Gastroesophageal sphincter (tissue), 4 donors: Measurements from ENCODE around the gene DEK. TPM values are rescaled to one million over a fixed set of nuclear protein-coding genes. Genes with fewer than 3 reads are reported as not detected.
"Not testable (repeated sequence)": the region's sequence is repeated elsewhere in the genome, so short reads cannot be mapped to it uniquely, and the experiment has no call there.

Source experiments
- ATAC-seq: fragments of 150-250 bp; one replicate; pipeline ENCODE4 v1.9.1; 2016; ENCODE audit warnings: mild to moderate bottlenecking, moderate library complexity
- H3K27ac ChIP-seq, 4 donors: fragments of 200-600 bp; sonication (generic) in 3 of 4; 1 replicate in 3 of 4; 2 replicates in 1 of 4; pipeline ENCODE4 v1.5.1; 2016 to 2019
- H3K27me3 ChIP-seq: fragments of 200-600 bp; sonication (generic); one replicate; pipeline ENCODE4 v1.5.1; 2019
- H3K36me3 ChIP-seq, 2 donors: fragments of 200-600 bp; sonication (generic); one replicate each; pipeline ENCODE4 v1.5.1; 2019; ENCODE audit warnings: control low read depth in 1 of 2
- H3K4me1 ChIP-seq, 3 donors: fragments of 200-600 bp; sonication (generic); 1 replicate in 2 of 3; 2 replicates in 1 of 3; pipeline ENCODE4 v1.5.1; 2016 to 2019; ENCODE audit warnings: control low read depth in 2 of 3
- H3K4me3 ChIP-seq, 2 donors: fragments of 200-600 bp; sonication (generic); one replicate each; pipeline ENCODE4 v1.5.1; 2019; ENCODE audit warnings: mild to moderate bottlenecking in 1 of 2, moderate library complexity in 1 of 2
- H3K9me3 ChIP-seq, 3 donors: fragments of 200-600 bp; sonication (generic); one replicate each; pipeline ENCODE4 v1.5.1; 2017 to 2019; ENCODE audit warnings: control low read depth in 2 of 3
- CTCF ChIP-seq, 4 experiments: fragments of 200-600 bp in 2 of 4; fragments of 450-650 bp in 2 of 4; sonication (generic) in 1 of 4; IDR thresholded peaks; one replicate each; pipeline ENCODE4 v1.5.1; 2017 to 2019; ENCODE audit warnings: antibody characterized with exemption in 4 of 4, mild to moderate bottlenecking in 2 of 4, moderate library complexity in 2 of 4
- EP300 ChIP-seq: sonication (generic); formaldehyde crosslinking; IDR thresholded peaks from one replicate; pipeline ENCODE4 v1.6.1; 2017; ENCODE audit warnings: antibody characterized with exemption, mild to moderate bottlenecking
- POLR2A ChIP-seq, 2 donors: fragments of 450-650 bp; IDR thresholded peaks; one replicate each; pipeline ENCODE4 v1.6.1; 2017; ENCODE audit warnings: antibody characterized with exemption in 2 of 2, mild to moderate bottlenecking in 2 of 2, moderate library complexity in 1 of 2
- POLR2AphosphoS5 ChIP-seq: sonication (generic); formaldehyde crosslinking; IDR thresholded peaks from one replicate; pipeline ENCODE4 v1.6.1; 2017; ENCODE audit warnings: antibody characterized with exemption
- WGBS, 2 donors: methylation state at CpG; one replicate each; pipeline ENCODE4 v1.1.5; 2018; ENCODE audit warnings: low coverage in 1 of 2; 5-methylcytosine and 5-hydroxymethylcytosine counted together
- total RNA-seq, 4 donors: library from RNA; depleted of rRNA; stranded (reverse); fragments of >200 nt; gene quantifications; one replicate each; pipeline ENCODE4 v1.1.0, GENCODE V29; 2016

Gene DEK
- total RNA-seq, 4 donors from 2014 or later, result 162 to 186 (median 177) TPM

GRCh38 chr6:18209539-18210197, 54.7 kb downstream of the DEK start:
- 55 to 73% methylated on average over 9 to 11 of the region's 12 CpGs for WGBS, 2 donors
- no peaks in the 10 kb centered on the region for H3K9me3 ChIP-seq
- no peak for TF ChIP-seq POLR2A (IDR thresholded peaks at IDR 0.05)
- TF ChIP-seq EP300, result no peak
- TF ChIP-seq POLR2AphosphoS5, result no peak
- peaks cover 0 to 15% (median 0%) of the 10 kb centered on the region in 3 donors for H3K4me1 ChIP-seq
- no peaks in the 10 kb centered on the region for H3K27me3 ChIP-seq
- H3K36me3 ChIP-seq, result peaks cover 0 to 33% of the 10 kb centered on the region in 2 donors
- H3K4me3 ChIP-seq, result no peak overlapping the region
- peak overlapping the region in 2 of 4 donors; percentile 13 to 26 for H3K27ac ChIP-seq
- ATAC-seq, result no peak

GRCh38 chr6:18208778-18209177, 55.6 kb downstream of the DEK start:
- Histone ChIP-seq H3K4me1 (peaks cover 0 to 15% (median 0%) of the 10 kb centered on the region in 3 donors), H3K36me3 (peaks cover 0 to 29% of the 10 kb centered on the region in 2 donors)
- not testable (repeated sequence) for H3K27me3 ChIP-seq, H3K9me3 ChIP-seq, H3K27ac ChIP-seq, ATAC-seq, H3K4me3 ChIP-seq
- 97 to 100% methylated on average over 1 to 9 of the region's 9 CpGs for WGBS, 2 donors

GRCh38 chr6:18207949-18208348, 56.4 kb downstream of the DEK start:
- Histone ChIP-seq H3K4me1 (peaks cover 0 to 15% (median 0%) of the 10 kb centered on the region in 3 donors), H3K4me3 (no peak overlapping the region), H3K9me3 (no peaks in the 10 kb centered on the region), H3K36me3 (peaks cover 0 to 33% of the 10 kb centered on the region in 2 donors), H3K27ac (peak overlapping the region in 2 of 4 donors; percentile 3 to 51), H3K27me3 (no peaks in the 10 kb centered on the region)
- no peak for ATAC-seq
- no peak for TF ChIP-seq POLR2A (IDR thresholded peaks at IDR 0.05)
- TF ChIP-seq CTCF (IDR thresholded peaks at IDR 0.05), result no peak
- TF ChIP-seq POLR2AphosphoS5, result no peak
- no peak for TF ChIP-seq EP300
- 28 to 35% methylated on average over 2 of the region's 2 CpGs for WGBS, 2 donors

GRCh38 chr6:18207438-18207837, 56.9 kb downstream of the DEK start:
- Histone ChIP-seq H3K4me1 (peaks cover 0 to 15% (median 0%) of the 10 kb centered on the region in 3 donors), H3K36me3 (peaks cover 0 to 35% of the 10 kb centered on the region in 2 donors), H3K9me3 (no peaks in the 10 kb centered on the region), H3K4me3 (no peak overlapping the region), H3K27me3 (no peaks in the 10 kb centered on the region), H3K27ac (peak overlapping the region in 2 of 4 donors; percentile 3 to 51)
- TF ChIP-seq EP300 (no peak), POLR2AphosphoS5 (no peak), CTCF (IDR thresholded peaks at IDR 0.05) (no peak), POLR2A (IDR thresholded peaks at IDR 0.05) (no peak)
- peak; percentile 61 for ATAC-seq
- 20 to 44% methylated on average over 1 to 4 of the region's 8 CpGs for WGBS, 2 donors

GRCh38 chr6:18206591-18206990, 57.7 kb downstream of the DEK start:
- no peak for ATAC-seq
- H3K27ac ChIP-seq, result peak overlapping the region in 1 of 4 donors; percentile 51
- H3K36me3 ChIP-seq, result peaks cover 0 to 43% of the 10 kb centered on the region in 2 donors
- H3K27me3 ChIP-seq, result no peaks in the 10 kb centered on the region
- WGBS, 2 donors, result 77 to 92% methylated on average over 3 to 5 of the region's 6 CpGs
- peaks cover 0 to 15% (median 0%) of the 10 kb centered on the region in 3 donors for H3K4me1 ChIP-seq
- TF ChIP-seq EP300 (no peak), CTCF (IDR thresholded peaks at IDR 0.05) (no peak)
- no peaks in the 10 kb centered on the region for H3K9me3 ChIP-seq
- H3K4me3 ChIP-seq, result no peak overlapping the region

- TF ChIP-seq POLR2AphosphoS5, result no peak
- TF ChIP-seq CTCF (IDR thresholded peaks at IDR 0.05), result no peak
- TF ChIP-seq EP300, result no peak
- no peak for TF ChIP-seq POLR2A (IDR thresholded peaks at IDR 0.05)
- H3K27ac ChIP-seq, result no peak overlapping the region
- H3K27me3 ChIP-seq, result no peaks in the 10 kb centered on the region
- peaks cover 0 to 60% of the 10 kb centered on the region in 2 donors for H3K36me3 ChIP-seq
- no peak for ATAC-seq
- H3K4me3 ChIP-seq, result no peak overlapping the region
- peaks cover 0 to 10% (median 0%) of the 10 kb centered on the region in 3 donors for H3K4me1 ChIP-seq
- WGBS, 2 donors, result 86 to 94% methylated on average over 7 of the region's 8 CpGs
- no peaks in the 10 kb centered on the region for H3K9me3 ChIP-seq
Observed at GRCh38 chr6:18204691-18205090, 59.6 kb downstream of the DEK start.
